Keratinocyte (primary cell): ENCODE results near the gene ITPKB. TPM values are rescaled to one million over a fixed set of nuclear protein-coding genes. Genes with fewer than 3 reads are reported as not detected.

ENCODE experiments used
- DNase-seq: peaks from one replicate; pipeline ENCODE4 v3.0.0-alpha.2; 2011; ENCODE audit warnings: low read depth, missing footprints, low spot score
- FAIRE-seq: peaks from 2 replicates; lab custom pipeline; 2011; peaks lifted over from hg19 to GRCh38; lab: Jason Lieb, UNC
- H2AFZ ChIP-seq: 2 replicates; pipeline ENCODE4 v1.6.0; 2012; ENCODE audit warnings: low read length, control low read depth, inconsistent platforms; ENCODE audit not compliant: control insufficient read depth
- H3K27ac ChIP-seq: 2 replicates; pipeline ENCODE4 v1.5.1; 2011; ENCODE audit warnings: low read length; ENCODE audit not compliant: control insufficient read depth, insufficient read depth
- H3K27me3 ChIP-seq: 3 replicates; pipeline ENCODE4 v1.6.0; 2011; ENCODE audit warnings: low read length; ENCODE audit not compliant: control insufficient read depth, insufficient read depth; ENCODE audit errors: extremely low read depth
- H3K36me3 ChIP-seq, 2 experiments: 2 replicates in 1 of 2; 3 replicates in 1 of 2; pipeline ENCODE4 v1.5.1; 2011; ENCODE audit warnings: low read length in 2 of 2, mild to moderate bottlenecking in 1 of 2; ENCODE audit not compliant: control insufficient read depth in 2 of 2, insufficient read depth in 2 of 2; ENCODE audit errors: extremely low read depth in 1 of 2
- H3K4me1 ChIP-seq: 3 replicates; pipeline ENCODE4 v1.5.1; 2011; ENCODE audit warnings: low read length; ENCODE audit not compliant: control insufficient read depth, insufficient read depth; ENCODE audit errors: extremely low read depth
- H3K4me2 ChIP-seq: 3 replicates; pipeline ENCODE4 v1.6.0; 2011; ENCODE audit warnings: low read depth, low read length; ENCODE audit not compliant: control insufficient read depth, insufficient read depth; ENCODE audit errors: extremely low read depth
- H3K4me3 ChIP-seq, 3 experiments: fragments of 200-600 bp in 1 of 3; sonication (generic) in 1 of 3; 2 replicates in 2 of 3; 3 replicates in 1 of 3; pipeline ENCODE4 v1.5.1; 2011 to 2016; ENCODE audit warnings: low read length in 3 of 3, mild to moderate bottlenecking in 3 of 3, control low read depth in 2 of 3, inconsistent platforms in 1 of 3, low read depth in 1 of 3, mixed read lengths in 1 of 3, mixed run types in 1 of 3, moderate library complexity in 1 of 3; ENCODE audit not compliant: control insufficient read depth in 2 of 3, insufficient read depth in 2 of 3; ENCODE audit errors: extremely low read depth in 1 of 3
- H3K79me2 ChIP-seq: 2 replicates; pipeline ENCODE4 v1.6.0; 2012; ENCODE audit warnings: low read length; ENCODE audit not compliant: control insufficient read depth, insufficient read depth
- H3K9ac ChIP-seq: 3 replicates; pipeline ENCODE4 v1.6.0; 2011; ENCODE audit warnings: low read length; ENCODE audit not compliant: control insufficient read depth, insufficient read depth; ENCODE audit errors: extremely low read depth
- H3K9me1 ChIP-seq: 3 replicates; pipeline ENCODE4 v1.6.0; 2011; ENCODE audit warnings: low read length; ENCODE audit not compliant: control insufficient read depth, insufficient read depth; ENCODE audit errors: extremely low read depth
- H3K9me3 ChIP-seq: 2 replicates; pipeline ENCODE4 v1.5.1; 2012; ENCODE audit warnings: low read depth, low read length; ENCODE audit not compliant: control insufficient read depth
- H4K20me1 ChIP-seq: 3 replicates; pipeline ENCODE4 v1.6.0; 2011; ENCODE audit warnings: low read length; ENCODE audit not compliant: control insufficient read depth, insufficient read depth; ENCODE audit errors: extremely low read depth
- CTCF ChIP-seq, 3 experiments: IDR thresholded peaks in 1 of 3; conservative IDR thresholded peaks in 1 of 3; optimal IDR thresholded peaks in 1 of 3; 2 replicates in 2 of 3; 3 replicates in 1 of 3; pipeline versions ENCODE3 to v1.5.1; 2011; ENCODE audit warnings: low read length in 3 of 3, mild to moderate bottlenecking in 3 of 3, moderate library complexity in 2 of 3, control low read depth in 1 of 3, inconsistent platforms in 1 of 3; ENCODE audit not compliant: insufficient read depth in 2 of 3; ENCODE audit errors: extremely low read depth in 1 of 3
- EZH2 ChIP-seq: IDR thresholded peaks from one replicate; pipeline ENCODE4 v1.6.1; 2012; ENCODE audit warnings: inconsistent platforms, mild to moderate bottlenecking, low read length, moderate library complexity
- dilution Hi-C: fragments of 300-500 bp; cut with MboI; formaldehyde crosslinking; loops from one replicate; pipeline ENCODE4 v1.7.0; 2020; ENCODE audit warnings: low sequenced_read_pairs; ENCODE audit not compliant: extremely low pct_ligation_motif_present
- polyA plus RNA-seq, 5 experiments: library from polyadenylated mRNA; depleted of rRNA in 3 of 5; stranded (reverse) in 3 of 5; stranded (forward) in 1 of 5; unstranded in 1 of 5; fragments of >200 nt; gene quantifications; 1 replicate in 1 of 5; 2 replicates in 3 of 5; 3 replicates in 1 of 5; pipeline versions ENCODE4 v1.2.1 to v1.2.3, GENCODE V29; 2011 to 2012; ENCODE audit warnings: missing spikeins in 2 of 5, low read depth in 1 of 5, low replicate concordance in 1 of 5

Gene ITPKB
- polyA plus RNA-seq, 1 donor (not counting 4 experiments of a cell fraction or from before 2014, with no cell fraction given), result 3.2 TPM

DNA sequence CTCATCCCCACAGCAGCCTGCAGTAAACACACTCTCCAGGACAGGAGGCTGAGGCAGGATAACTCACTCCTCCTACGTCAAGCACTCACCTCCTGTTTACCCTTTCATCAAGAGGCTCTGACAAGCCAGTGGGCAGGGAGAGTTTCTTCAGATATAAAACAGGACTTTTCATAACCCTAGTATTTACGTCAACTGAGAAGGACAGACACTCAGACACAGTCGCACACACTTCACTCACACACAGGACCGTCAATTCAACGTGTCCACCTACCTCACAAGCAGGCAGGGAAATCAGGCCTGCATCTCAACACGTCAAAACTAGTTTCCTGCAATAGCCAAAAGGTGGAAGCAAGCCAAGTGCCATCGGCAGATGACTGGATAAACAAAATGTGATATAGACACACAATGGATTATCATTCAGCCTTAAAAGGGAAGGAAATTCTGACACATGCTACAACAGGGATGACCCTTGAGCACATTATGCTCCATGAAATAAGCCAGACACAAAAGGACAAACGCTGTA is 48.6 kb downstream of the ITPKB start:
- FAIRE-seq, result peak; percentile 74
- H3K4me3 ChIP-seq, result no peak overlapping the region
- peak overlapping the region; percentile 17 for H2AFZ ChIP-seq
- no peaks in the 10 kb centered on the region for H3K9me1 ChIP-seq
- dilution Hi-C loops, result no loop called here
- H3K9me3 ChIP-seq, result no peaks in the 10 kb centered on the region
- no peak for TF ChIP-seq CTCF (optimal IDR thresholded peaks at IDR 0.05 in 1 of 3, IDR thresholded peaks at IDR 0.05 in 1 of 3, conservative IDR thresholded peaks at IDR 0.05 in 1 of 3; ENCODE audit: extremely low read depth in 1 of 3, insufficient read depth in 2 of 3, low read length in 3 of 3)
- TF ChIP-seq EZH2, result no peak
- H3K27me3 ChIP-seq, result no peaks in the 10 kb centered on the region
- no peaks in the 10 kb centered on the region for H3K79me2 ChIP-seq
- peak overlapping the region; percentile 16 for H3K9ac ChIP-seq
- no peaks in the 10 kb centered on the region for H3K36me3 ChIP-seq
- H3K4me2 ChIP-seq, result peak overlapping the region; percentile 31
- H4K20me1 ChIP-seq, result no peaks in the 10 kb centered on the region
- H3K27ac ChIP-seq, result peak overlapping the region; percentile 26
- no peak for DNase-seq
- peaks cover 9% of the 10 kb centered on the region for H3K4me1 ChIP-seq

GRCh38 chr1:226688808-226689207 is 50.3 kb downstream of the ITPKB start:
- dilution Hi-C loops, result no loop called here
- TF ChIP-seq CTCF (optimal IDR thresholded peaks at IDR 0.05 in 1 of 3, IDR thresholded peaks at IDR 0.05 in 1 of 3, conservative IDR thresholded peaks at IDR 0.05 in 1 of 3; ENCODE audit: extremely low read depth in 1 of 3, insufficient read depth in 2 of 3, low read length in 3 of 3) (no peak), EZH2 (no peak)
- H3K79me2 ChIP-seq, result no peaks in the 10 kb centered on the region

More at GRCh38 chr1:226688808-226689207, 50.3 kb downstream of the ITPKB start:
- Histone ChIP-seq H4K20me1 (no peaks in the 10 kb centered on the region), H3K27me3 (no peaks in the 10 kb centered on the region), H3K9me3 (no peaks in the 10 kb centered on the region), H3K9ac (no peak overlapping the region), H2AFZ (no peak overlapping the region), H3K27ac (no peak overlapping the region), H3K4me1 (peaks cover 9% of the 10 kb centered on the region), H3K4me3 (no peak overlapping the region), H3K36me3 (no peaks in the 10 kb centered on the region), H3K9me1 (no peaks in the 10 kb centered on the region), H3K4me2 (no peak overlapping the region)
- no peak for DNase-seq
- no peak for FAIRE-seq
